GM23248 (cell line): ENCODE measurements around the gene CNST. TPM values are rescaled to one million over a fixed set of nuclear protein-coding genes. Genes with fewer than 3 reads are reported as not detected.

ENCODE experiments used
- DNase-seq: peaks from one replicate; pipeline ENCODE4 v3.0.0-alpha.2; 2015
- H2AFZ ChIP-seq: fragments of 200-600 bp; sonication (generic); 2 replicates; pipeline ENCODE4 v1.6.1; 2016; ENCODE audit warnings: antibody characterized with exemption
- H3F3A ChIP-seq: fragments of 200-600 bp; sonication (generic); 2 replicates; pipeline ENCODE4 v1.6.1; 2016; ENCODE audit warnings: mild to moderate bottlenecking, antibody characterized with exemption, mixed run types; ENCODE audit not compliant: insufficient read depth
- H3K27ac ChIP-seq: fragments of 200-600 bp; sonication (generic); 2 replicates; pipeline ENCODE4 v1.5.1; 2016; ENCODE audit warnings: mild to moderate bottlenecking
- H3K27me3 ChIP-seq: fragments of 200-600 bp; sonication (generic); replicated peaks from 2 replicates; pipeline ENCODE4 v1.6.1; 2016; ENCODE audit warnings: mild to moderate bottlenecking; ENCODE audit not compliant: insufficient read depth
- H3K36me3 ChIP-seq: fragments of 200-600 bp; sonication (generic); 2 replicates; pipeline ENCODE4 v1.6.1; 2016; ENCODE audit warnings: low read depth, mild to moderate bottlenecking
- H3K4me1 ChIP-seq: fragments of 200-600 bp; sonication (generic); 2 replicates; pipeline ENCODE4 v1.6.1; 2016; ENCODE audit warnings: mild to moderate bottlenecking; ENCODE audit not compliant: insufficient read depth
- H3K4me2 ChIP-seq: fragments of 200-600 bp; sonication (generic); one replicate; pipeline ENCODE4 v1.6.1; 2016; ENCODE audit warnings: mild to moderate bottlenecking; ENCODE audit not compliant: unreplicated experiment
- H3K4me3 ChIP-seq: fragments of 200-600 bp; sonication (generic); 2 replicates; pipeline ENCODE4 v1.5.1; 2016; ENCODE audit warnings: mild to moderate bottlenecking
- H3K79me2 ChIP-seq: fragments of 200-600 bp; sonication (generic); 2 replicates; pipeline ENCODE4 v1.6.1; 2016; ENCODE audit warnings: mild to moderate bottlenecking; ENCODE audit not compliant: insufficient read depth
- H3K9ac ChIP-seq: fragments of 200-600 bp; sonication (generic); 2 replicates; pipeline ENCODE4 v1.6.1; 2016; ENCODE audit warnings: mild to moderate bottlenecking
- H3K9me2 ChIP-seq: fragments of 200-600 bp; sonication (generic); 2 replicates; pipeline ENCODE4 v1.6.1; 2016; ENCODE audit warnings: mixed run types, mild to moderate bottlenecking, moderate library complexity; ENCODE audit not compliant: insufficient read depth
- H3K9me3 ChIP-seq: fragments of 200-600 bp; sonication (generic); one replicate; pipeline ENCODE4 v1.6.1; 2017; ENCODE audit warnings: low read depth
- H4K20me1 ChIP-seq: fragments of 200-600 bp; sonication (generic); 2 replicates; pipeline ENCODE4 v1.6.0; 2016; ENCODE audit not compliant: insufficient read depth
- EZH2 ChIP-seq: fragments of 200-600 bp; sonication (generic); IDR thresholded peaks from 2 replicates; pipeline ENCODE4 v1.6.1; 2018; ENCODE audit warnings: antibody characterized with exemption, mild to moderate bottlenecking; ENCODE audit not compliant: insufficient read depth, poor library complexity, severe bottlenecking
- EZH2phosphoT487 ChIP-seq: fragments of 200-600 bp; sonication (generic); IDR thresholded peaks from 2 replicates; pipeline ENCODE4 v1.6.1; 2018; ENCODE audit warnings: antibody characterized with exemption, moderate library complexity, mild to moderate bottlenecking, low read depth; ENCODE audit not compliant: insufficient read depth
- WGBS, 2 experiments: methylation state at CpG; one replicate each; pipeline ENCODE4 v1.1.6; 2015 to 2017; ENCODE audit warnings: low lambda C conversion rate in 2 of 2, low coverage in 1 of 2; ENCODE audit errors: missing lambda C conversion rate in 2 of 2; 5-methylcytosine and 5-hydroxymethylcytosine counted together
- in situ Hi-C: fragments of 300-500 bp; cut with MboI; formaldehyde crosslinking; loops from 2 replicates; pipeline ENCODE4 v1.15.0; 2020
- polyA plus RNA-seq: library from polyadenylated mRNA; unstranded; fragments of >200 nt; fragmentation: Nextera tagmentation; extraction: Ambion mirVana; gene quantifications from 2 replicates; pipeline ENCODE4 v1.2.1, GENCODE V29; 2016
- total RNA-seq: library from RNA; depleted of rRNA; stranded (reverse); fragments of >200 nt; shearing (Covaris generic); gene quantifications from 2 replicates; pipeline ENCODE4 v1.2.3, GENCODE V29; 2014

CNST gene
- total and polyA plus RNA-seq, 2 experiments from 2014 or later, result 33.5 to 41.7 TPM

DNA sequence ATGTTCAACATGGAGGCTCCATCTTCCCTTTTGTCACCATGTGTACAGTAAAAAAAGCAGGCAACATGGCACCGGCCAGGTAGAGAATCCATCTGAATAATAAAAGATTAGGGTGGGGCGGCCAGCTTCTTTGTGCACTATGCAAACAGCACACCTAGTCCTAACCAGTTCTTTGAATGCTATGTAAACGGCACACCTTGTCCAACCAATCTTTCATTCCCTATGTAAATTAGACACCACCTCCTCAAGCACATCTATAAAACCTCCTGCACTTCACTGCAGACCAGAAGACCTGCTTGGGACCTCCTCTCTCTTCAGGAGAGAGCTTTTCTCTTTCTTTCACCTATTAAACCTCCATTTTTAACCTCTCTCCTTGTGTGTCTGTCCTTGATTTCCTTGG lies 28.4 kb upstream of the CNST start:
- in situ Hi-C loops, result no loop called here
- TF ChIP-seq EZH2 (no peak), EZH2phosphoT487 (no peak)
- Histone ChIP-seq H3K4me3 (no peak overlapping the region), H2AFZ (no peak overlapping the region), H3K9ac (no peak overlapping the region), H3K4me2 (no peak overlapping the region), H3K27me3 (no peaks in the 10 kb centered on the region; the same call in 1 of the 2 replicates), H3K9me3 (no peaks in the 10 kb centered on the region), H3K9me2 (no peaks in the 10 kb centered on the region), H3K79me2 (no peaks in the 10 kb centered on the region), H4K20me1 (no peaks in the 10 kb centered on the region), H3K36me3 (peaks cover 20% of the 10 kb centered on the region), H3K4me1 (no peaks in the 10 kb centered on the region), H3F3A (0 out of 2 replicates have a peak, but pooled peaks cover 4% of the 10 kb centered on the region), H3K27ac (no peak overlapping the region)
- 95% methylated on average over 3 of the region's 3 CpGs for WGBS, 2 experiments
- DNase-seq, result no peak

DNA sequence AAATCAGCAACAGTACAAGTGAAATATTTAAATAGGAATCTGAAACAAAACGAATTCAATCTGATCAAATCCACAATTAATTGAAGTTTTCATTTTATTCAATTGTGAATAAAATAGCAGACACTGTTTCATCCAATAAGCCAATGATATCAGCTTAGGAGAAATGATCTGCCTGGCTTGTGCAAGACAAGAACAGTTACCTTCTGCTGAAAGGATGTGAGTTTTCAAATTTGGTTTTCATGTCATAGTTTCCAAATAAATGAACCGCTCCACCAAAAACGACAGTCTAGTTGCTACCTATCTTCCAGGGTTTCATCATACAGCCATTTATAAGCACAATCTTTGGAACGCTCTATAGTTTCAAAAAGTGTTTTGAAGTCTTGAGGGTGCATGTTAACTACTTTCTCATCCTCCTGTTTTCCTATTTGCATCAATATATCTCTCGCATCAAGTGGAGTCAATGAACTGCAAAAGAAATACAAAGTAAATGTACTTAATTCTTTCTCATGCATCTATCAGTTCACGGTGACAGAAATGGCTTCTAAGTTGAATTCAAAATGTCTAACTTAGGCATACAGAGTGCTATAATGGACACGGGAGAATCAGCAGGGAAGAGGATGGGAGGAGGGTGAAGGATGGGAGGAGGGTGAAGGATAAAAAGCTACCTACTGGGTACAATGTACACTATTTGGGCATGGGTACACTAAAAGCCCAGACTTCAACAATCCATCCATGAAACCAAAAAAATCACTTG lies 25.3 kb upstream of the CNST start:
- Histone ChIP-seq H3K36me3 (peaks cover 36% of the 10 kb centered on the region), H3K4me2 (no peak overlapping the region), H3K4me1 (no peaks in the 10 kb centered on the region), H3K27ac (no peak overlapping the region), H3K4me3 (no peak overlapping the region), H3K9ac (no peak overlapping the region), H3K9me2 (no peaks in the 10 kb centered on the region), H3K79me2 (no peaks in the 10 kb centered on the region), H4K20me1 (no peaks in the 10 kb centered on the region), H2AFZ (no peak overlapping the region), H3K9me3 (no peaks in the 10 kb centered on the region), H3F3A (0 out of 2 replicates have a peak, but pooled peaks cover 4% of the 10 kb centered on the region), H3K27me3 (no peaks in the 10 kb centered on the region)
- WGBS, 2 experiments, result 94 to 99% methylated on average over 7 of the region's 7 CpGs
- no peak for DNase-seq
- in situ Hi-C loops, result no loop called here
- no peak for TF ChIP-seq EZH2
- no peak for TF ChIP-seq EZH2phosphoT487

DNA sequence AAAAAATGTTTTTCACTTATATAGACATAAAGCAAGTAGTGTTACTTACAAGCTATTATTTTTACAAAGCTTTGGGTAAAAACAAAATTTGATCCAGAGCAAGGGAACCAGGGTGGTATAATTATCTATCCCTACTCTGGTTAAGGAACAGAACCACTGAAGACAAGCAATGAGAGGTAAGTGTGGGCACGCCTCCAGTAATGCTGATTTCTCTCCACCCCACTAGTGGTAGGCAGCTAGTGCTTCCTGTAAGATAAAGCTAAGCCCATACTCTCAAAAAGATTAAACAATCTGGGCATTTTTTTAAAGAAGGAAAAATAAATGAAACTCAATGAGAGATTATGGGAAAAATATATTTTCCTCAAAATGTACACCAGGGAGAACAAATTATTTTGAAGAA lies 22.3 kb upstream of the CNST start:
- no peak overlapping the region for H3K4me2 ChIP-seq
- no peaks in the 10 kb centered on the region for H3K4me1 ChIP-seq
- H3K27ac ChIP-seq, result no peak overlapping the region
- TF ChIP-seq EZH2 (no peak), EZH2phosphoT487 (no peak)
- 97 to 100% methylated on average over 1 of the region's 1 CpG for WGBS, 2 experiments
- H2AFZ ChIP-seq, result no peak overlapping the region
- no peaks in the 10 kb centered on the region for H3K9me3 ChIP-seq
- H3K79me2 ChIP-seq, result 0 out of 2 replicates have a peak, but pooled peaks cover 5% of the 10 kb centered on the region
- in situ Hi-C loops, result no loop called here
- H3K9me2 ChIP-seq, result no peaks in the 10 kb centered on the region
- no peak overlapping the region for H3K4me3 ChIP-seq
- no peaks in the 10 kb centered on the region for H4K20me1 ChIP-seq
- DNase-seq, result no peak
- peaks cover 54% of the 10 kb centered on the region for H3K36me3 ChIP-seq
- no peaks in the 10 kb centered on the region for H3K27me3 ChIP-seq
- no peak overlapping the region for H3K9ac ChIP-seq
- 0 out of 2 replicates have a peak, but pooled peaks cover 4% of the 10 kb centered on the region for H3F3A ChIP-seq

DNA sequence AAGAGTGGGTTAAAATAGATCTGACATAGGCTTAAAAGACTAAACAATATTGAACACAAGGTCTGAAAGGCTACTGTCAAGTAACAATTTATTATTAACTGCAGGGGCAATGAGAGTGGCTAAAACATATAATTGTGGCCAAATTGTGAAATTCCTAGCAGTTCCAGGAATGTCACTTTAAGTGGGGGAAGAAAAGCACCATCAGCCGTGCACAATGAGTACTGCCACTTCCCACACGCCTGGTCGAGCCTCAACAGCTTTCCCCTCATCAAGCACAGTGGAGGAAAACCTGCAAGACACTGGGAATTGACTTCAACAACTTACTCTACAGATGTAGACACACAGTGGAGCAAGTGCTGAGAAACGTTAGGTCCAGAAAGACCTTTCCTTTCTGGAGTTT lies 16.6 kb upstream of the CNST start:
- no peak overlapping the region for H2AFZ ChIP-seq
- peaks cover 57% of the 10 kb centered on the region for H3K79me2 ChIP-seq
- H3K36me3 ChIP-seq, result peaks cover 41% of the 10 kb centered on the region
- 52 to 54% methylated on average over 4 of the region's 4 CpGs for WGBS, 2 experiments
- no peak for DNase-seq
- H3F3A ChIP-seq, result no peaks in the 10 kb centered on the region
- no peaks in the 10 kb centered on the region for H3K9me2 ChIP-seq
- H3K27ac ChIP-seq, result no peak overlapping the region
- no peaks in the 10 kb centered on the region for H3K27me3 ChIP-seq
- H3K4me1 ChIP-seq, result no peaks in the 10 kb centered on the region
- no peaks in the 10 kb centered on the region for H4K20me1 ChIP-seq
- H3K4me3 ChIP-seq, result no peak overlapping the region
- H3K9ac ChIP-seq, result no peak overlapping the region
- H3K9me3 ChIP-seq, result no peaks in the 10 kb centered on the region
- H3K4me2 ChIP-seq, result no peak overlapping the region
- in situ Hi-C loops, result no loop called here
- no peak for TF ChIP-seq EZH2
- no peak for TF ChIP-seq EZH2phosphoT487
